22Rv1 (cell line): ENCODE results near the gene TLCD4.

Source experiments
- H3K27ac ChIP-seq: fragments of 450-650 bp; 2 replicates; pipeline ENCODE4 v1.5.1; 2017
- CTCF ChIP-seq: fragments of 450-650 bp; IDR thresholded peaks from 2 replicates; pipeline ENCODE4 v1.5.1; 2017; ENCODE audit warnings: mild to moderate bottlenecking
- ZFX ChIP-seq: fragments of 450-650 bp; IDR thresholded peaks from 2 replicates; pipeline ENCODE4 v1.6.1; 2017; ENCODE audit warnings: antibody characterized with exemption, borderline replicate concordance

The TLCD4 gene

GRCh38 chr1:95095833-95096217 lies 21.3 kb upstream of the TLCD4 start:
- peak overlapping the region; percentile 56 for H3K27ac ChIP-seq

GRCh38 chr1:95096218-95096841 lies 20.8 kb upstream of the TLCD4 start:
- peak overlapping the region; percentile 56 for H3K27ac ChIP-seq
- TF ChIP-seq CTCF = no peak
- TF ChIP-seq ZFX = no peak

More at GRCh38 chr1:95095833-95096217, 21.3 kb upstream of the TLCD4 start:
- TF ChIP-seq CTCF = no peak
- TF ChIP-seq ZFX = no peak

- H3K27ac ChIP-seq = no peak overlapping the region
- no peak for TF ChIP-seq ZFX
- no peak for TF ChIP-seq CTCF
These were observed 19.7 kb upstream of the TLCD4 start for GRCh38 chr1:95097426-95097825.

GRCh38 chr1:95098196-95098595 lies 19.0 kb upstream of the TLCD4 start:
- H3K27ac ChIP-seq = no peak overlapping the region
- TF ChIP-seq CTCF = no peak
- TF ChIP-seq ZFX = no peak

- no peak overlapping the region for H3K27ac ChIP-seq
- TF ChIP-seq CTCF (no peak), ZFX (no peak)
These were observed 8.4 kb upstream of the TLCD4 start for GRCh38 chr1:95108792-95109191.

GRCh38 chr1:95111014-95111413 lies 6.1 kb upstream of the TLCD4 start:
- no peak overlapping the region for H3K27ac ChIP-seq
- no peak for TF ChIP-seq CTCF
- TF ChIP-seq ZFX = no peak

GRCh38 chr1:95113684-95114083 lies 3.5 kb upstream of the TLCD4 start:
- no peak overlapping the region for H3K27ac ChIP-seq
- TF ChIP-seq CTCF = no peak
- no peak for TF ChIP-seq ZFX
